ENCODE data around the gene RWDD1.

RWDD1 gene

GRCh38 chr6:116564921-116565872, 6.1 kb upstream of the RWDD1 start:
- no peak for TF ChIP-seq REST (IDR thresholded peaks at IDR 0.05; ENCODE audit: insufficient read depth in 1 of 2, low read depth in 2 of 2, low read length in 2 of 2)
- no peak for TF ChIP-seq POLR2AphosphoS5 (IDR thresholded peaks at IDR 0.05; ENCODE audit: low read depth, low read length)
- TF ChIP-seq SIN3A (IDR thresholded peaks at IDR 0.05; ENCODE audit: borderline replicate concordance, insufficient read depth, low read length) = no peak
- no peak for TF ChIP-seq FOXP2 (optimal IDR thresholded peaks at IDR 0.05; ENCODE audit: borderline replicate concordance, extremely low read depth, extremely low read length, insufficient read depth)
- no peak for TF ChIP-seq TAF1 (IDR thresholded peaks at IDR 0.05; ENCODE audit: borderline replicate concordance, insufficient read depth, low read length)

GRCh38 chr6:116568111-116568510, 3.2 kb upstream of the RWDD1 start:
- TF ChIP-seq REST (IDR thresholded peaks at IDR 0.05; ENCODE audit: insufficient read depth in 1 of 2, low read depth in 2 of 2, low read length in 2 of 2) (no peak), TAF1 (IDR thresholded peaks at IDR 0.05; ENCODE audit: borderline replicate concordance, insufficient read depth, low read length) (no peak), FOXP2 (optimal IDR thresholded peaks at IDR 0.05; ENCODE audit: borderline replicate concordance, extremely low read depth, extremely low read length, insufficient read depth) (no peak), POLR2AphosphoS5 (IDR thresholded peaks at IDR 0.05; ENCODE audit: low read depth, low read length) (no peak), SIN3A (IDR thresholded peaks at IDR 0.05; ENCODE audit: borderline replicate concordance, insufficient read depth, low read length) (no peak)

DNA sequence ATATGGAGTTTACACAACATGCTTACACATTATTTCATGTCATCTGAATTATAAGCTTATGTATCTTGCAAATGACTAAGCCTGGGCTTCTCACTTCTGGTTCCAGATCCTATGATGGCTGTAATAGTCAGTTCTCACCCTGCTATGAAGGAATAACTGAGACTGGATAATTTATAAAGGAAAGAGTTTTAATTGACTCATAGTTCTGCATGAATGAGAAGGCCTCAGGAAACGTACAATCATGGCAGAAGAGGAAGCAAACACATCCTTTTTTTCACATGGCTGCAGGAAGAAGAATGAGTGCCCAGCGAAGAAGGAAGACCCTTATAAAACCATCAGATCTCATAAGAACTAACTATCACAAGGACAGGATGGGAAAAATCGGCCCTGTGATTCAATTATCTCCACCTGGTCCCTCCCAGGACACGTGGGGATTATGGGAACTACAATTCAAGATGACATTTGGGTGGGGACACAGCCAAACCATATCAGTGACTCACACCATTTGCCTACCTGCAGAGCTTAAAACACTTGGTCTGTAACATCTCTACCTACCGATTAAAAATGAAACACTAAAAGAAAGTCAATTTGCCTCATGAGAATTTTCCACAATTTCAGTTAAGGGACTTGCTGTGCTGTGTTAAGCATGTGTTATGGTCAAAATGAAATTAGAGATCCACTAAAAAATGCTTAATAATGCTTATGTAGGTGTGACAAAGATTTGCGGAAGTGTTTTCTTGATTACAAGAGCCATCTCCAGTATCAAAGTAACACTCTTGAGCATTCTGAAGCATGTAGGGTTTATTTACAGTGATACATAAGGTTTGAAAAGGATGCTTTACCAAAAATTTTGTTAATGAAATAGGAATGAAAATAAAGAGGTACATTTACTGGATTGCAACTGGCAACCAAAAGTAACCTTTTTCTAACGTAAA, 2.2 kb upstream of the RWDD1 start:
- TF ChIP-seq POLR2AphosphoS5 (IDR thresholded peaks at IDR 0.05; ENCODE audit: low read depth, low read length) (no peak), TAF1 (IDR thresholded peaks at IDR 0.05; ENCODE audit: borderline replicate concordance, insufficient read depth, low read length) (no peak), FOXP2 (optimal IDR thresholded peaks at IDR 0.05; ENCODE audit: borderline replicate concordance, extremely low read depth, extremely low read length, insufficient read depth) (no peak)

DNA sequence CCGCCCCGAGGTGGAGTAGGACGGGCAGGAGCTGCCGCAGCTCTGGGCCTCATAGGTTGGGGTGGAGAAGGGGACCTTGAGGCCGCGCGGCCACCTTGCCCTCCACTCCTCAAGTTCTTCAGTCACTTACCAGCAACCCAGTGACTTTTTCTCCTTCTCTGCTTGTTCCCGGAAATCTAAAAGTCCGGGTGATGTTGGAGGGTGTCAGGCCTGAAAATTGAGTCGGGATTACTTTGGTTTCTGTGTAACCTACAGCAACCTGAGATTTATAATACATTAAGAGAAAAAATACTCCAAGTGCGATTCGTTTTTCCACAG, 338 bp downstream of the RWDD1 start:
- TF ChIP-seq TAF1 (IDR thresholded peaks at IDR 0.05; ENCODE audit: borderline replicate concordance, insufficient read depth, low read length) (no peak), REST (IDR thresholded peaks at IDR 0.05; ENCODE audit: insufficient read depth in 1 of 2, low read depth in 2 of 2, low read length in 2 of 2) (no peak), POLR2AphosphoS5 (IDR thresholded peaks at IDR 0.05; ENCODE audit: low read depth, low read length) (no peak), SIN3A (IDR thresholded peaks at IDR 0.05; ENCODE audit: borderline replicate concordance, insufficient read depth, low read length) (no peak), FOXP2 (optimal IDR thresholded peaks at IDR 0.05; ENCODE audit: borderline replicate concordance, extremely low read depth, extremely low read length, insufficient read depth) (no peak)

DNA sequence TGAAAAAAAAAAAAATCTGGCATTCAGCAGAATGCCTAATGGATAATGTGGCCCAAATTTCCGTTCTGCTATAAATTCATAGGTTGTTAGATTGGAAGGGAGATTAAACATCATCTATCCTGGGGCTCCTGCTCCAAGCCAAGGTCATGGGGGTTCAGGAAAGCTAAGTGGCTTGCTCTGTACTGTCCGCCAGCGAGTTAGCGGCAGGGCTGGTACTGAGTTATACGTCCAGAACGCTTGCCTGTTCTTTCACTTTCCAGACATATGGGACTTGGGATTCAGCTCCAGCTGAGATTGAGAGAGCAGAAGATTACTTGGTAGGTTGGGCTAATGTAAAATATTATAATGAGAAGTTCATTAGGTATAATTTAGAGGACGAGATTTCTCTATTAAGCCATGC, 858 bp downstream of the RWDD1 start:
- TF ChIP-seq TAF1 (IDR thresholded peaks at IDR 0.05; ENCODE audit: borderline replicate concordance, insufficient read depth, low read length) (no peak), POLR2AphosphoS5 (IDR thresholded peaks at IDR 0.05; ENCODE audit: low read depth, low read length) (no peak)

Data from PFSK-1 (cell line).